Measurements from ENCODE around the gene GRIP2. TPM values are rescaled to one million over a fixed set of nuclear protein-coding genes. Genes with fewer than 3 reads are reported as not detected.

Gene GRIP2
- total and polyA plus RNA-seq, 9 of the 15 experiments (the other 6 are each of a cell fraction or from before 2014, with no cell fraction given) = 0.01 TPM; not detected in 7

DNA sequence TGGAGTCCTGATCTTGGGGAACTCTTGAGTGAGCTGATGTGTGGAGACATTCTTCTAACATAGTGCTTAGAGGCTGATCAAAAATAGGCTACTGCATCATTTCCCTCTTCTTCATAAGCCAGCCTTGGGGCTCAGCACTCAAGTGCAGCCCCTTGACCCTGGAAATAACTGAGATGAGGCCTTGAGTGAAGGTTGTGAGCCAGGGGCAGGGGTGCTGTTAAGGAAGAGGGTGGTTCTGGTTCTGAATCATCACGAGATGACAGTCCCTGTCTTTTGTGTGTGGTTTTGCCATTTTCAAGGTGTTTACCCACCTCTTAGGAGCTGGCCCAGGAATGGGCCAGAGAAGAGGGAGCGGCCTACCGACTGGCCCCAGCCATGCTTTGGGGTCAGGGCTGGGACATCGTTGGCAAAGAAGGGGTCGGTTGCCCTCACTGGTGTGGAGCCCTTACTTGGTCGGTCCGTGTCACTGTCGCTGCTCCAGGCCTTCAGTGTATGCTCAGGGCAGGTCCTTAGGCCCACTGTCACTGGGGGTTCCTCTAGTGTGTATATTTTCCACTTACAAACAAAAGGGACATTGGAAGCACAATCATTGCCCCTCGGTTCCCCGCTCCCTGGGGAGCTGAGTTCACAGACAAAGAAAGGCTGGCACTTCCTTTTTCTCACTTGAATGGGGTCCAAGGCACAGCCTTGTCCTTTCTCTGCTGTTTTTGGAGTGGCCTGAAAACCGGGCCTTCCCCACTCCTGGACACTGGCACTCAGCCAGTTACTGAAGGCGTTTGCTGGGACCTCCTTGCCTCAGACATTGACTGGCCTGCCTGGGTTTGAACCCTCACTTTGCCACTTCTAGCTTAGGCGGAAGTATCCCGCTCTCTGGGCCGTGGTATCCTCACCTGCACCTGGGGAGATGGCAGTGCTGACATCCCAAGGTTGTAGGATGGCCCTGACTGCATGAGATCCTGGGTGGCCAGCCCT, 91.1 kb downstream of the GRIP2 start (continued):
- TF ChIP-seq, protein P1, sequence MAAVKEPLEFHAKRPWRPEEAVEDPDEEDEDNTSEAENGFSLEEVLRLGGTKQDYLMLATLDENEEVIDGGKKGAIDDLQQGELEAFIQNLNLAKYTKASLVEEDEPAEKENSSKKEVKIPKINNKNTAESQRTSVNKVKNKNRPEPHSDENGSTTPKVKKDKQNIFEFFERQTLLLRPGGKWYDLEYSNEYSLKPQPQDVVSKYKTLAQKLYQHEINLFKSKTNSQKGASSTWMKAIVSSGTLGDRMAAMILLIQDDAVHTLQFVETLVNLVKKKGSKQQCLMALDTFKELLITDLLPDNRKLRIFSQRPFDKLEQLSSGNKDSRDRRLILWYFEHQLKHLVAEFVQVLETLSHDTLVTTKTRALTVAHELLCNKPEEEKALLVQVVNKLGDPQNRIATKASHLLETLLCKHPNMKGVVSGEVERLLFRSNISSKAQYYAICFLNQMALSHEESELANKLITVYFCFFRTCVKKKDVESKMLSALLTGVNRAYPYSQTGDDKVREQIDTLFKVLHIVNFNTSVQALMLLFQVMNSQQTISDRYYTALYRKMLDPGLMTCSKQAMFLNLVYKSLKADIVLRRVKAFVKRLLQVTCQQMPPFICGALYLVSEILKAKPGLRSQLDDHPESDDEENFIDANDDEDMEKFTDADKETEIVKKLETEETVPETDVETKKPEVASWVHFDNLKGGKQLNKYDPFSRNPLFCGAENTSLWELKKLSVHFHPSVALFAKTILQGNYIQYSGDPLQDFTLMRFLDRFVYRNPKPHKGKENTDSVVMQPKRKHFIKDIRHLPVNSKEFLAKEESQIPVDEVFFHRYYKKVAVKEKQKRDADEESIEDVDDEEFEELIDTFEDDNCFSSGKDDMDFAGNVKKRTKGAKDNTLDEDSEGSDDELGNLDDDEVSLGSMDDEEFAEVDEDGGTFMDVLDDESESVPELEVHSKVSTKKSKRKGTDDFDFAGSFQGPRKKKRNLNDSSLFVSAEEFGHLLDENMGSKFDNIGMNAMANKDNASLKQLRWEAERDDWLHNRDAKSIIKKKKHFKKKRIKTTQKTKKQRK (IDR thresholded peaks at IDR 0.05; ENCODE audit: borderline replicate concordance, low read depth, low read length) = no peak
- TF ChIP-seq NFIC (IDR thresholded peaks at IDR 0.05) (peak; percentile 54), ZC3H11A (IDR thresholded peaks at IDR 0.05; ENCODE audit: low read depth, low read length) (no peak), ZNF583 (CRISPR knock-in tag; IDR thresholded peaks at IDR 0.05) (no peak), KDM1A (IDR thresholded peaks at IDR 0.05) (no peak)

DNA sequence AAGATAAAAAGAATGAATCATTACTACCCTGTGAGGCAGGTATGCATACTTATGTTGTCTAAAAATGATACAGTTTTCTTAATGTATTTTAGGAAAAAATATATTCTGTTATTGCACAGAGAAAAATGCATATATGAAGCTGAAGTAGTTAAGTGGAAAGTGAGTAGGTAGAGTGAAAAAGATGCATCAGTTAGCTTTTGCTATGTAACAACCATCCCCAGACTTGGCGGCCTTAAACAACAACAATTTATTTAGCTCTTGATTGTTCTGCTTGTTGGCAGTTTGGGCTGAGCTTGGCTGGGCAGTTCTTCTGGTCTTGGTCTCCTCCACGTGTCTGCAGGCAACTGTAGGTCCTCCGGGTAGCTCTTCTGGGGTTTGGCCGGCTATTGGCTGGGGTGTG, 92.1 kb downstream of the GRIP2 start:
- DNase-seq (ENCODE audit: extremely low read depth in 1 of 4, low spot score in 3 of 4) (no peak), FAIRE-seq (no peak), ATAC-seq (no peak)
- Histone ChIP-seq H3K79me2 (ENCODE audit: control insufficient read depth, insufficient read depth, low read length) (peaks cover 20% of the 10 kb centered on the region), H3K9me3 (replicated peaks; ENCODE audit: control insufficient read depth, insufficient read depth, low read depth, low read length) (peaks cover 2% of the 10 kb centered on the region), H3K36me3 (ENCODE audit: control insufficient read depth, insufficient read depth, low read length) (peaks cover 96% of the 10 kb centered on the region), H3K9ac (ENCODE audit: insufficient read depth in 1 of 2, low read depth in 2 of 2, low read length in 2 of 2) (no peak overlapping the region), H3K4me2 (ENCODE audit: insufficient read depth, low read length) (no peak overlapping the region), H3K27ac (ENCODE audit: extremely low read depth, low read depth, low read length) (no peak overlapping the region), H3K4me3 (no peak overlapping the region), H4K20me1 (replicated peaks; ENCODE audit: control insufficient read depth, insufficient read depth, low read length) (peaks cover 3% of the 10 kb centered on the region; the same call in 1 of the 2 replicates), H3K9me1 (ENCODE audit: control insufficient read depth, insufficient read depth, low read length) (peaks cover 5% of the 10 kb centered on the region), H2AFZ (ENCODE audit: low read depth, low read length) (no peak overlapping the region), H3K27me3 (ENCODE audit: control insufficient read depth in 2 of 2, insufficient read depth in 2 of 2, low read length in 2 of 2) (no peaks in the 10 kb centered on the region), H3K4me1 (replicated peaks in 1 of 2; ENCODE audit: control insufficient read depth in 2 of 2, insufficient read depth in 2 of 2, low read length in 2 of 2) (peaks cover 2 to 4% of the 10 kb centered on the region in 2 experiments; a peak in 2 of 5 replicates)
- in situ Hi-C loops (cut with MboI) = no loop called here
- no TSS peak for BruUV-seq (replicated peaks)
- WGBS (ENCODE audit: insufficient coverage, low coverage, missing lambda C conversion rate) = 72% methylated on average over 4 of the region's 4 CpGs
- POLR2A ChIA-PET = interaction anchor here (0.6 to 3.0 kb wide), 3 partner anchors 10 to 192 kb away, joined by 3 to 10 read pairs (median 3); no protein-coding TSS in a partner anchor
- intact Hi-C loops (cut with micrococcal nuclease) = no loop called here
- CTCF ChIA-PET (ENCODE audit: low intra/inter-chr PET ratio) = no interaction called here
- TF ChIP-seq ADNP (tag; IDR thresholded peaks at IDR 0.05) (peak; percentile 60; the same call in 1 of the 2 replicates), NBN (IDR thresholded peaks at IDR 0.05; ENCODE audit: low read depth) (0 out of 2 replicates have a peak, but pooled peaks have one; percentile 27), ZBED1 (IDR thresholded peaks at IDR 0.05) (no peak)
- TF ChIP-seq, protein P2, sequence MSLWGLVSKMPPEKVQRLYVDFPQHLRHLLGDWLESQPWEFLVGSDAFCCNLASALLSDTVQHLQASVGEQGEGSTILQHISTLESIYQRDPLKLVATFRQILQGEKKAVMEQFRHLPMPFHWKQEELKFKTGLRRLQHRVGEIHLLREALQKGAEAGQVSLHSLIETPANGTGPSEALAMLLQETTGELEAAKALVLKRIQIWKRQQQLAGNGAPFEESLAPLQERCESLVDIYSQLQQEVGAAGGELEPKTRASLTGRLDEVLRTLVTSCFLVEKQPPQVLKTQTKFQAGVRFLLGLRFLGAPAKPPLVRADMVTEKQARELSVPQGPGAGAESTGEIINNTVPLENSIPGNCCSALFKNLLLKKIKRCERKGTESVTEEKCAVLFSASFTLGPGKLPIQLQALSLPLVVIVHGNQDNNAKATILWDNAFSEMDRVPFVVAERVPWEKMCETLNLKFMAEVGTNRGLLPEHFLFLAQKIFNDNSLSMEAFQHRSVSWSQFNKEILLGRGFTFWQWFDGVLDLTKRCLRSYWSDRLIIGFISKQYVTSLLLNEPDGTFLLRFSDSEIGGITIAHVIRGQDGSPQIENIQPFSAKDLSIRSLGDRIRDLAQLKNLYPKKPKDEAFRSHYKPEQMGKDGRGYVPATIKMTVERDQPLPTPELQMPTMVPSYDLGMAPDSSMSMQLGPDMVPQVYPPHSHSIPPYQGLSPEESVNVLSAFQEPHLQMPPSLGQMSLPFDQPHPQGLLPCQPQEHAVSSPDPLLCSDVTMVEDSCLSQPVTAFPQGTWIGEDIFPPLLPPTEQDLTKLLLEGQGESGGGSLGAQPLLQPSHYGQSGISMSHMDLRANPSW (CRISPR knock-in tag; IDR thresholded peaks at IDR 0.05) = no peak

Data from K562 (cell line).